Breast epithelium (tissue), 4 donors: ENCODE measurements around the gene SUCLG2. TPM values are rescaled to one million over a fixed set of nuclear protein-coding genes. Genes with fewer than 3 reads are reported as not detected.

Experiments used
- DNase-seq, 2 donors: peaks; one replicate each; pipeline ENCODE4 v3.0.0-alpha.2; 2019; ENCODE audit warnings: low spot score in 2 of 2
- H3K27ac ChIP-seq, 2 donors: fragments of 200-600 bp; sonication (generic) in 1 of 2; one replicate each; pipeline ENCODE4 v1.5.1; 2016 to 2019; ENCODE audit warnings: mild to moderate bottlenecking in 1 of 2
- H3K27me3 ChIP-seq, 2 donors: fragments of 200-600 bp; sonication (generic) in 1 of 2; one replicate each; pipeline versions ENCODE4 v1.5.1 to v1.6.0; 2017 to 2019; ENCODE audit warnings: control low read depth in 1 of 2, mild to moderate bottlenecking in 1 of 2
- H3K36me3 ChIP-seq: fragments of 200-600 bp; one replicate; pipeline ENCODE4 v1.5.1; 2019
- H3K4me1 ChIP-seq, 2 donors: fragments of 200-600 bp; sonication (generic); one replicate each; pipeline ENCODE4 v1.5.1; 2016 to 2019; ENCODE audit warnings: control low read depth in 1 of 2
- H3K4me3 ChIP-seq, 3 donors: fragments of 200-600 bp; sonication (generic); 1 replicate in 2 of 3; 2 replicates in 1 of 3; pipeline ENCODE4 v1.5.1; 2016 to 2019; ENCODE audit warnings: mild to moderate bottlenecking in 3 of 3, moderate library complexity in 2 of 3
- H3K9me3 ChIP-seq, 2 donors: fragments of 200-600 bp; sonication (generic) in 1 of 2; one replicate each; pipeline ENCODE4 v1.5.1; 2016 to 2019; ENCODE audit warnings: control low read depth in 1 of 2
- CTCF ChIP-seq, 3 donors: fragments of 450-650 bp; IDR thresholded peaks; one replicate each; pipeline ENCODE4 v1.5.1; 2016 to 2017; ENCODE audit warnings: antibody characterized with exemption in 3 of 3, mild to moderate bottlenecking in 3 of 3, moderate library complexity in 3 of 3
- POLR2A ChIP-seq: fragments of 450-650 bp; IDR thresholded peaks from one replicate; pipeline ENCODE4 v1.6.1; 2016; ENCODE audit warnings: antibody characterized with exemption, mild to moderate bottlenecking, moderate library complexity
- POLR2AphosphoS5 ChIP-seq, 3 donors: sonication (generic); formaldehyde crosslinking; IDR thresholded peaks; one replicate each; pipeline ENCODE4 v1.6.1; 2017; ENCODE audit warnings: antibody characterized with exemption in 3 of 3
- intact Hi-C: fragments of 100-400 bp; cut with DNase I; formaldehyde crosslinking; loops from one replicate; pipeline ENCODE4 v1.15.1; 2023; ENCODE audit warnings: low total_unique reads
- total RNA-seq, 3 donors: library from RNA; depleted of rRNA; stranded (reverse); fragments of >200 nt; gene quantifications; one replicate each; pipeline ENCODE4 v1.1.0, GENCODE V29; 2016

The SUCLG2 gene
- total RNA-seq, 3 donors from 2014 or later, result 45.9 to 58.1 (median 52.8) TPM

GRCh38 chr3:67447393-67447792 is 207.0 kb downstream of the SUCLG2 start:
- H3K4me3 ChIP-seq, result no peak overlapping the region
- H3K9me3 ChIP-seq, result no peaks in the 10 kb centered on the region
- intact Hi-C loops, result no loop called here
- H3K36me3 ChIP-seq, result no peaks in the 10 kb centered on the region
- no peak overlapping the region for H3K27ac ChIP-seq
- DNase-seq, result no peak
- no peak for TF ChIP-seq POLR2AphosphoS5 (IDR thresholded peaks at IDR 0.05)
- no peak for TF ChIP-seq CTCF (IDR thresholded peaks at IDR 0.05)
- TF ChIP-seq POLR2A, result no peak
- H3K4me1 ChIP-seq, result no peaks in the 10 kb centered on the region
- no peaks in the 10 kb centered on the region for H3K27me3 ChIP-seq

- Histone ChIP-seq H3K36me3 (no peaks in the 10 kb centered on the region), H3K4me1 (no peaks in the 10 kb centered on the region), H3K27me3 (no peaks in the 10 kb centered on the region), H3K9me3 (no peaks in the 10 kb centered on the region), H3K27ac (no peak overlapping the region), H3K4me3 (no peak overlapping the region)
- no peak for TF ChIP-seq POLR2A
- TF ChIP-seq CTCF (IDR thresholded peaks at IDR 0.05), result no peak
- no peak for TF ChIP-seq POLR2AphosphoS5 (IDR thresholded peaks at IDR 0.05)
- intact Hi-C loops, result no loop called here
- no peak for DNase-seq
These were observed 216.6 kb downstream of the SUCLG2 start for GRCh38 chr3:67437789-67438188.

- no peaks in the 10 kb centered on the region for H3K9me3 ChIP-seq
- H3K36me3 ChIP-seq, result no peaks in the 10 kb centered on the region
- H3K27me3 ChIP-seq, result no peaks in the 10 kb centered on the region
- TF ChIP-seq CTCF (IDR thresholded peaks at IDR 0.05) (no peak), POLR2AphosphoS5 (IDR thresholded peaks at IDR 0.05) (no peak), POLR2A (no peak)
- intact Hi-C loops, result no loop called here
- DNase-seq, result no peak
- no peak overlapping the region for H3K27ac ChIP-seq
- H3K4me3 ChIP-seq, result no peak overlapping the region
- H3K4me1 ChIP-seq, result no peaks in the 10 kb centered on the region
These were observed 217.3 kb downstream of the SUCLG2 start for GRCh38 chr3:67437090-67437489.

- Histone ChIP-seq H3K27me3 (no peaks in the 10 kb centered on the region), H3K9me3 (no peaks in the 10 kb centered on the region), H3K4me3 (no peak overlapping the region), H3K36me3 (no peaks in the 10 kb centered on the region), H3K27ac (no peak overlapping the region), H3K4me1 (no peaks in the 10 kb centered on the region)
- DNase-seq, result no peak
- intact Hi-C loops, result no loop called here
- TF ChIP-seq POLR2AphosphoS5 (IDR thresholded peaks at IDR 0.05) (no peak), CTCF (IDR thresholded peaks at IDR 0.05) (no peak), POLR2A (no peak)
These were observed 221.3 kb downstream of the SUCLG2 start for GRCh38 chr3:67433109-67433508.

- intact Hi-C loops, result no loop called here
- DNase-seq, result no peak
- Histone ChIP-seq H3K9me3 (no peaks in the 10 kb centered on the region), H3K4me3 (no peak overlapping the region), H3K4me1 (no peaks in the 10 kb centered on the region), H3K36me3 (no peaks in the 10 kb centered on the region), H3K27me3 (no peaks in the 10 kb centered on the region), H3K27ac (no peak overlapping the region)
- TF ChIP-seq POLR2A (no peak), CTCF (IDR thresholded peaks at IDR 0.05) (no peak), POLR2AphosphoS5 (IDR thresholded peaks at IDR 0.05) (no peak)
These were observed 222.5 kb downstream of the SUCLG2 start for GRCh38 chr3:67431887-67432286.
